A673 (cell line): Measurements from ENCODE around the gene MAMSTR. TPM values are rescaled to one million over a fixed set of nuclear protein-coding genes. Genes with fewer than 3 reads are reported as not detected.
"Not testable (repeated sequence)": the region's sequence is repeated elsewhere in the genome, so short reads cannot be mapped to it uniquely, and the experiment has no call there.

Experiments used
- Bru-seq: library from RNA; stranded (reverse); fragments of 400-500 nt; gene quantifications from one replicate; lab custom pipeline; 2021; lab: Mats Ljungman, UMichigan
- BruChase-seq, 2 experiments: library from RNA; stranded (reverse); fragments of 400-500 nt; gene quantifications; one replicate each; lab custom pipeline; 2021; lab: Mats Ljungman, UMichigan
- BruUV-seq: library from RNA; stranded (reverse); fragments of 400-500 nt; replicated peaks from 2 replicates; lab custom pipeline; 2021; lab: Mats Ljungman, UMichigan
- CTCF ChIA-PET: fragments of 300-600 bp; sonication (Branson Sonifier 250); formaldehyde crosslinking; loops from one replicate; lab custom pipeline; 2022; ENCODE audit warnings: antibody characterized with exemption; lab: Charles Lee
- POLR2A ChIA-PET: fragments of 300-600 bp; sonication (Branson Sonifier 250); formaldehyde crosslinking; loops from one replicate; lab custom pipeline; 2022; ENCODE audit warnings: antibody characterized with exemption; ENCODE audit not compliant: low non-redundant PET; lab: Charles Lee
- DNase-seq: peaks from one replicate; pipeline ENCODE4 v3.0.0-alpha.2; 2015; ENCODE audit warnings: low spot score
- H3K27ac ChIP-seq: fragments of 200-600 bp; sonication (generic); 2 replicates; pipeline ENCODE4 v1.5.1; 2016; ENCODE audit warnings: mixed run types, low read depth, mild to moderate bottlenecking, mixed read lengths, antibody characterized with exemption, low read length; ENCODE audit not compliant: poor library complexity, severe bottlenecking
- H3K27me3 ChIP-seq: fragments of 200-600 bp; sonication (generic); replicated peaks from 2 replicates; pipeline ENCODE4 v1.6.1; 2017; ENCODE audit warnings: mixed run types, low read depth, mild to moderate bottlenecking, mixed read lengths, antibody characterized with exemption, low read length; ENCODE audit not compliant: insufficient read depth, poor library complexity
- H3K36me3 ChIP-seq: fragments of 200-600 bp; sonication (generic); 2 replicates; pipeline ENCODE4 v1.6.1; 2016; ENCODE audit warnings: mixed run types, mild to moderate bottlenecking, mixed read lengths, antibody characterized with exemption, low read length; ENCODE audit not compliant: insufficient read depth, poor library complexity, severe bottlenecking
- H3K4me1 ChIP-seq: fragments of 200-600 bp; sonication (generic); 2 replicates; pipeline ENCODE4 v1.6.1; 2017; ENCODE audit warnings: mixed run types, mild to moderate bottlenecking, mixed read lengths, antibody characterized with exemption, low read length; ENCODE audit not compliant: insufficient read depth, poor library complexity, severe bottlenecking
- H3K4me3 ChIP-seq: fragments of 200-600 bp; sonication (generic); 2 replicates; pipeline ENCODE4 v1.5.1; 2016; ENCODE audit warnings: low read depth, mixed run types, mild to moderate bottlenecking, mixed read lengths, low read length; ENCODE audit not compliant: poor library complexity, severe bottlenecking
- H3K9me3 ChIP-seq: fragments of 200-600 bp; sonication (generic); 2 replicates; pipeline ENCODE4 v1.6.1; 2016; ENCODE audit warnings: mixed run types, low read depth, mild to moderate bottlenecking, mixed read lengths, antibody characterized with exemption, low read length; ENCODE audit not compliant: poor library complexity, severe bottlenecking
- CTCF ChIP-seq: fragments of 300-800, 200-600 bp; sonication (generic); conservative IDR thresholded peaks from 2 replicates; pipeline ENCODE4 v1.5.1; 2017; ENCODE audit warnings: low read depth, mild to moderate bottlenecking, antibody characterized with exemption, low read length, moderate library complexity, mixed read lengths
- EZH2 ChIP-seq: fragments of 200-600 bp; sonication (generic); IDR thresholded peaks from 2 replicates; pipeline ENCODE4 v1.6.1; 2017; ENCODE audit warnings: borderline replicate concordance, low read depth, mild to moderate bottlenecking, mixed read lengths, antibody characterized with exemption, low read length; ENCODE audit not compliant: poor library complexity, severe bottlenecking
- intact Hi-C: fragments of 100-400 bp; cut with micrococcal nuclease; formaldehyde crosslinking; loops from one replicate; pipeline ENCODE4 v1.10.0; 2022; ENCODE audit not compliant: unreplicated experiment
- long read RNA-seq: library from polyadenylated mRNA; stranded (forward); transcript quantifications from one replicate; pipeline ENCODE4 v2.0.0, GENCODE V29; 2022
- total RNA-seq: library from RNA; stranded (reverse); gene quantifications from 2 replicates; pipeline ENCODE4 v1.2.3, GENCODE V29; 2021

The MAMSTR gene, protein sequence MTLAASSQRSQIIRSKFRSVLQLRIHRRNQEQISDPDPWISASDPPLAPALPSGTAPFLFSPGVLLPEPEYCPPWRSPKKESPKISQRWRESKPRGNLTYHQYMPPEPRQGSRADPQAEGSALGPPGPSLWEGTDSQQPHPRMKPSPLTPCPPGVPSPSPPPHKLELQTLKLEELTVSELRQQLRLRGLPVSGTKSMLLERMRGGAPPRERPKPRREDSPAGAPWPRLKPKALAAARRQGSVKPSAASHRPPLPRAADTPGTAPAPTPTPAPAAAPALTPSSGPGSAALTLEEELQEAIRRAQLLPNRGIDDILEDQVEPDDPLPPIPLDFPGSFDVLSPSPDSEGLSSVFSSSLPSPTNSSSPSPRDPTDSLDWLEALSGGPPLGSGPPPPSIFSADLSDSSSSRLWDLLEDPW
- 4.7 and 5.9 TPM in 2 replicates for total RNA-seq
- Bru-seq, nascent RNA, result percentile 46 among the genes with signal in this experiment
- BruChase-seq, experiment 1, labeled RNA remaining after a 2-hour chase, result percentile 47 among the genes with signal in this experiment
- percentile 54 among the genes with signal in this experiment for BruChase-seq, experiment 2, labeled RNA remaining after a 6-hour chase
- long read RNA-seq, partial matches to known transcripts, result 1 of 13 reads
- long read RNA-seq, other reads (novel, unspliced or antisense), result 11 of 13 reads

GRCh38 chr19:48719263-48720171 lies at the start of gene MAMSTR:
Gene MAMSTR (minus strand): TSS chr19:48719725. CDS start chr19:48719031, 694 bp downstream.
- peaks cover 52% of the 10 kb centered on the region for H3K4me1 ChIP-seq
- no peak for DNase-seq
- H3K27ac ChIP-seq, result peak within 1 kb of the TSS; percentile 84
- POLR2A ChIA-PET, result no interaction called here
- BruUV-seq, result no TSS peak
- no peaks in the 10 kb centered on the region for H3K36me3 ChIP-seq
- intact Hi-C loops, result no loop called here
- H3K4me3 ChIP-seq, result peak within 1 kb of the TSS; percentile 56
- TF ChIP-seq EZH2, result no peak
- no peak for TF ChIP-seq CTCF
- no peaks in the 10 kb centered on the region for H3K27me3 ChIP-seq
- no peaks in the 10 kb centered on the region for H3K9me3 ChIP-seq
- CTCF ChIA-PET, result no interaction called here

DNA sequence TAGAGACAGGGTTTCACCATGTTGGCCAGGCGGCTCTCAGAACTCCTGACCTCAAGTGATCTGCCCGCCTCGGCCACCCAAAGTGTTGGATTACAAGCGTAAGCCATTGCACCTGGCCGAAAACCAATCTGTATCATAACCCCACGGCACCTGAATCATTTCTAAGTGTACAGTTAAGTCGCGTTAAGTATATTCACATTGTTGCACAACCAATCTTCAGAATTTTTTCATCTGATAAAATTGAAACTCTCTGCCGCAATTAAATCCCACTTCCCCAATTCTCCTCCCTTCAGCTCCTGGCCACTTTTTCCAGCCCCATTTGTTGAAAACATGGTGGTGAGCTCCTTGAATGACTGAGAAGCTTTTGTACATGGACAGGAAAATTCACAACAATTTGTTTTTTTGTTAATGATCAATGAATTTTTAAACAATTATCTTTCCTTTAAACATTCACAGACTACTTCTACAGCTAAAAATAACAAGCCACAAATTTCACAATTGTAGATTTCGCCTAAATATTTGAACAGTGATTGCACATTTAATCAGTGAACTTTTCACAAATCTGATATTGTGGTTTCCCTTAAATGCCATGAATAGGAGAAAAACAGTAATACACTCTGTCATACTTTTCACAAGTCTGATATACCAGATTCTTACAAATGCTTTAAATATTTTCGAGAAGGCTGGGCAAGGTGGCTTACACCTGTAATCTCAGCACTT lies 49.6 kb upstream of the MAMSTR start:
- TF ChIP-seq EZH2 (no peak), CTCF (no peak)
- ChIA-PET CTCF (no interaction called here), POLR2A (no interaction called here)
- intact Hi-C loops, result no loop called here
- Histone ChIP-seq H3K4me1 (no peaks in the 10 kb centered on the region), H3K27me3 (no peaks in the 10 kb centered on the region), H3K4me3 (no peak overlapping the region), H3K27ac (no peak overlapping the region), H3K36me3 (no peaks in the 10 kb centered on the region), H3K9me3 (no peaks in the 10 kb centered on the region)
- no peak for DNase-seq
- BruUV-seq, result no TSS peak

DNA sequence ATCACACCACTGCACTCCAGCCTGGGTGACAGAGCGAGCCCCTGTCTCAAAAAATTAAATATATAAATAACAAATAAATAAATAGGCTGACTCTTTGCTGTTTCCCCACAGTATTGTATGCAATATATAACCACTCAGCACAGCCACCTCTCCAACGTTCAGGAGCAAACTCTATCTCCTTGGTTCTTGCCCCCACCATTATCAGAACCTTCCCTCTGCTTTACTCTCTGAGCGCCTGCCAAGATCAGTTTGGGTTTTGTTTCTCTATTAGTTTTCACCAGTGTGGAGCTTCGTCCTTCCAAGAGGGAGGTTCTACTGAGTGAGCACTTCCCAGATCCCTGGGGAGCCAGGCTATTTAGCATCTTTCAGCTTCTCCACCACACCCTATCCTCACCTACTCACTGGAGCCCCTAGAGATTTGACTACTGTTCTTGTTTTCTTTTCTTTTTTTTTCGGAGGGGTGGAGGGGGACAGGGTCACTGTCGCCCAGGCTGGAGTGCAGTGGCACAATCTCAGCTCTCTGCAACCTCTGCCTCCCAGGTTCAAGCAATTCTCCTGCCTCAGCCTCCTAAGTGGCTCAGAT lies 48.7 kb upstream of the MAMSTR start:
- H3K27ac ChIP-seq, POLR2A ChIA-PET, H3K4me1 ChIP-seq, H3K36me3 ChIP-seq, H3K4me3 ChIP-seq, CTCF ChIA-PET, intact Hi-C loops, BruUV-seq, H3K9me3 ChIP-seq, DNase-seq, H3K27me3 ChIP-seq: not testable (repeated sequence)

- H3K36me3 ChIP-seq, H3K27ac ChIP-seq, POLR2A ChIA-PET, H3K4me1 ChIP-seq, BruUV-seq, CTCF ChIA-PET, H3K9me3 ChIP-seq, H3K27me3 ChIP-seq, H3K4me3 ChIP-seq, intact Hi-C loops, DNase-seq: not testable (repeated sequence)
Observed at GRCh38 chr19:48765816-48766215, 46.3 kb upstream of the MAMSTR start.
